HEK293 (cell line): ENCODE results near the gene CA10.

ENCODE experiments used
- CTCF ChIA-PET: fragments of 350-600 bp; formaldehyde crosslinking; extraction: SDS; loops from one replicate; lab custom pipeline; 2021; ENCODE audit warnings: antibody characterized with exemption; lab: Yijun Ruan, JAX
- POLR2A ChIA-PET: fragments of 300-600 bp; formaldehyde crosslinking; extraction: SDS; loops from one replicate; lab custom pipeline; 2020; ENCODE audit warnings: antibody characterized with exemption, inconsistent platforms; lab: Yijun Ruan, JAX
- H3K27ac ChIP-seq: fragments of 200-500 bp; sonication (Bioruptor generic); 2 replicates; pipeline ENCODE4 v1.5.1; 2014; ENCODE audit warnings: low read depth, low read length, control low read depth, inconsistent platforms; ENCODE audit errors: extremely low read depth
- H3K36me3 ChIP-seq, 2 experiments: fragments of 200-500 bp in 1 of 2; sonication (Bioruptor generic) in 1 of 2; 1 replicate in 1 of 2; 2 replicates in 1 of 2; pipeline ENCODE4 v1.5.1; 2014 to 2017; ENCODE audit warnings: inconsistent platforms in 2 of 2, low read length in 2 of 2; ENCODE audit not compliant: control insufficient read depth in 2 of 2, insufficient read depth in 1 of 2
- H3K4me1 ChIP-seq: fragments of 200-500 bp; sonication (Bioruptor generic); 2 replicates; pipeline ENCODE4 v1.5.1; 2014; ENCODE audit warnings: mild to moderate bottlenecking, low read length, inconsistent platforms; ENCODE audit not compliant: control insufficient read depth, insufficient read depth
- H3K4me3 ChIP-seq: 2 replicates; pipeline ENCODE4 v1.5.1; 2011; ENCODE audit warnings: low read depth, mild to moderate bottlenecking, control low read depth, low read length, moderate library complexity
- H3K9me3 ChIP-seq: fragments of 200-500 bp; sonication (Bioruptor generic); 2 replicates; pipeline ENCODE4 v1.5.1; 2014; ENCODE audit warnings: low read depth, low read length, inconsistent platforms; ENCODE audit not compliant: control insufficient read depth, insufficient read depth
- BCL11A ChIP-seq: fragments of 450-650 bp; formaldehyde crosslinking; IDR thresholded peaks from 2 replicates; pipeline ENCODE4 v1.5.1; 2016; ENCODE audit warnings: low read depth, missing biosample characterization, missing genetic modification characterization
- CTCF ChIP-seq: fragments of 450-650 bp; formaldehyde crosslinking; IDR thresholded peaks from 2 replicates; pipeline ENCODE4 v1.5.1; 2016; ENCODE audit warnings: missing biosample characterization, missing genetic modification characterization
- FEZF1 ChIP-seq: fragments of 450-650 bp; formaldehyde crosslinking; IDR thresholded peaks from 2 replicates; pipeline ENCODE4 v1.5.1; 2016; ENCODE audit warnings: missing biosample characterization, missing genetic modification characterization
- GLI2 ChIP-seq: fragments of 450-650 bp; formaldehyde crosslinking; IDR thresholded peaks from 2 replicates; pipeline ENCODE4; 2017; ENCODE audit warnings: missing biosample characterization, missing genetic modification characterization, low read depth, borderline replicate concordance
- SP3 ChIP-seq: fragments of 450-650 bp; formaldehyde crosslinking; IDR thresholded peaks from 2 replicates; pipeline ENCODE4 v1.5.1; 2016; ENCODE audit warnings: missing biosample characterization, missing genetic modification characterization
- TCF7L2 ChIP-seq: IDR thresholded peaks from 2 replicates; pipeline ENCODE4 v1.6.1; 2011; ENCODE audit warnings: low read depth, mild to moderate bottlenecking, inconsistent platforms, low read length, moderate library complexity, borderline replicate concordance
- ZBTB10 ChIP-seq: fragments of 450-650 bp; formaldehyde crosslinking; IDR thresholded peaks from 2 replicates; pipeline ENCODE4 v1.5.1; 2016; ENCODE audit warnings: missing biosample characterization, missing genetic modification characterization
- ZBTB6 ChIP-seq: fragments of 450-650 bp; formaldehyde crosslinking; IDR thresholded peaks from 2 replicates; pipeline ENCODE4 v1.5.1; 2017; ENCODE audit warnings: missing biosample characterization, missing genetic modification characterization
- ZBTB8A ChIP-seq: fragments of 450-650 bp; formaldehyde crosslinking; IDR thresholded peaks from 2 replicates; pipeline ENCODE4 v1.5.1; 2016; ENCODE audit warnings: missing biosample characterization, missing genetic modification characterization
- ZNF121 ChIP-seq: fragments of 450-650 bp; formaldehyde crosslinking; IDR thresholded peaks from 2 replicates; pipeline ENCODE4 v1.5.1; 2016; ENCODE audit warnings: missing biosample characterization, missing genetic modification characterization
- ZNF23 ChIP-seq: fragments of 450-650 bp; formaldehyde crosslinking; IDR thresholded peaks from 2 replicates; pipeline ENCODE4 v1.5.1; 2016; ENCODE audit warnings: missing biosample characterization, missing genetic modification characterization, borderline replicate concordance
- ZNF394 ChIP-seq: fragments of 450-650 bp; formaldehyde crosslinking; IDR thresholded peaks from 2 replicates; pipeline ENCODE4 v1.5.1; 2016; ENCODE audit warnings: missing biosample characterization, missing genetic modification characterization, mild to moderate bottlenecking, moderate library complexity, borderline replicate concordance
- ZNF561 ChIP-seq: fragments of 450-650 bp; IDR thresholded peaks from 2 replicates; pipeline ENCODE4 v1.5.1; 2018; ENCODE audit warnings: missing biosample characterization, missing genetic modification characterization, borderline replicate concordance
- ZNF610 ChIP-seq: fragments of 450-650 bp; formaldehyde crosslinking; IDR thresholded peaks from 2 replicates; pipeline ENCODE4 v1.5.1; 2016; ENCODE audit warnings: missing biosample characterization, missing genetic modification characterization, borderline replicate concordance
- ZNF645 ChIP-seq: fragments of 450-650 bp; formaldehyde crosslinking; IDR thresholded peaks from 2 replicates; pipeline ENCODE4; 2016; ENCODE audit warnings: missing biosample characterization, missing genetic modification characterization
- ZNF777 ChIP-seq: fragments of 450-650 bp; formaldehyde crosslinking; IDR thresholded peaks from 2 replicates; pipeline ENCODE4 v1.5.1; 2017; ENCODE audit warnings: missing biosample characterization, missing genetic modification characterization, borderline replicate concordance
- ZNF843 ChIP-seq: fragments of 450-650 bp; formaldehyde crosslinking; IDR thresholded peaks from 2 replicates; pipeline ENCODE4 v1.5.1; 2016; ENCODE audit warnings: missing biosample characterization, missing genetic modification characterization

Gene CA10

GRCh38 chr17:51857052-51857597 lies 301.4 kb downstream of the CA10 start:
- H3K27ac ChIP-seq = no peak overlapping the region
- CTCF ChIA-PET = interaction anchor here (0.6 to 1.2 kb wide), 3 partner anchors 12 to 25 kb away, joined by 3 to 4 read pairs (median 3); no protein-coding TSS in a partner anchor

GRCh38 chr17:51855806-51856205 lies 302.7 kb downstream of the CA10 start:
- Histone ChIP-seq H3K27ac (no peak overlapping the region), H3K4me3 (no peak overlapping the region), H3K4me1 (no peaks in the 10 kb centered on the region), H3K36me3 (no peaks in the 10 kb centered on the region), H3K9me3 (no peaks in the 10 kb centered on the region)
- ChIA-PET CTCF (interaction anchor here (0.9 kb wide), 1 partner anchor 91 kb away, joined by 3 read pairs; no protein-coding TSS in a partner anchor), POLR2A (no interaction called here)
- TF ChIP-seq ZNF610 (tag by site-specific recombination) (no peak), FEZF1 (no peak), ZNF843 (tag by site-specific recombination) (no peak), ZNF561 (tag by site-specific recombination) (no peak), BCL11A (tag by site-specific recombination) (no peak), SP3 (tag by site-specific recombination) (no peak), ZNF23 (no peak), ZBTB6 (tag by site-specific recombination) (no peak), GLI2 (tag by site-specific recombination) (no peak), ZBTB8A (no peak), ZNF645 (tag by site-specific recombination) (no peak), ZNF777 (tag by site-specific recombination) (no peak), ZNF394 (tag by site-specific recombination) (no peak), ZBTB10 (no peak), ZNF121 (tag by site-specific recombination) (no peak)
- TF ChIP-seq, all 188 proteins: peak for 0

More at GRCh38 chr17:51857052-51857597, 301.4 kb downstream of the CA10 start:
- no peaks in the 10 kb centered on the region for H3K9me3 ChIP-seq
- no peak overlapping the region for H3K4me3 ChIP-seq
- 0 out of 2 replicates have a peak, but pooled peaks have one; percentile 18 for TF ChIP-seq CTCF
- TF ChIP-seq TCF7L2 = no peak
- TF ChIP-seq, all 188 proteins: peak for 1
- Histone ChIP-seq H3K36me3 (no peaks in the 10 kb centered on the region), H3K4me1 (no peaks in the 10 kb centered on the region)
- POLR2A ChIA-PET = no interaction called here
